Choroid plexus epithelial cell (primary cell): ENCODE results near the gene ACACA.

Experiments used
- DNase-seq: peaks from one replicate; pipeline ENCODE4 v3.0.0-alpha.2; 2010; ENCODE audit warnings: low read depth
- H3K4me3 ChIP-seq: 2 replicates; pipeline ENCODE4 v1.5.1; 2011; ENCODE audit warnings: low read depth, mild to moderate bottlenecking, control low read depth, low read length, moderate library complexity
- CTCF ChIP-seq: conservative IDR thresholded peaks from 2 replicates; pipeline ENCODE4 v1.5.1; 2011; ENCODE audit warnings: low read depth, mild to moderate bottlenecking, control low read depth, inconsistent platforms, low read length, moderate library complexity

The ACACA gene

GRCh38 chr17:37318931-37319594 lies 87.6 kb downstream of the ACACA start:
- H3K4me3 ChIP-seq = no peak overlapping the region
- no peak for DNase-seq
- TF ChIP-seq CTCF = no peak

GRCh38 chr17:37317867-37318266 lies 88.8 kb downstream of the ACACA start:
- no peak for TF ChIP-seq CTCF
- no peak overlapping the region for H3K4me3 ChIP-seq
- DNase-seq = no peak

GRCh38 chr17:37315601-37316000 lies 91.0 kb downstream of the ACACA start:
- no peak for TF ChIP-seq CTCF
- H3K4me3 ChIP-seq = no peak overlapping the region
- no peak for DNase-seq

GRCh38 chr17:37312137-37312923 lies 94.3 kb downstream of the ACACA start:
- no peak for DNase-seq
- no peak overlapping the region for H3K4me3 ChIP-seq
- TF ChIP-seq CTCF = no peak

- H3K4me3 ChIP-seq = no peak overlapping the region
- TF ChIP-seq CTCF = no peak
- DNase-seq = no peak
These were observed 95.7 kb downstream of the ACACA start for GRCh38 chr17:37310940-37311339.

GRCh38 chr17:37309051-37309450 lies 97.6 kb downstream of the ACACA start:
- no peak for DNase-seq
- no peak overlapping the region for H3K4me3 ChIP-seq
- no peak for TF ChIP-seq CTCF
